HepG2 (cell line): ENCODE results near the gene TMEM184B. TPM values are rescaled to one million over a fixed set of nuclear protein-coding genes. Genes with fewer than 3 reads are reported as not detected.

Experiments
- ATAC-seq: fragments of 200-7000 bp; cut with Tn5 transposase; 3 replicates; pipeline ENCODE4 v1.9.1; 2020; ENCODE audit warnings: mild to moderate bottlenecking, moderate library complexity
- BruUV-seq: library from RNA; stranded (reverse); fragments of 400-500 nt; replicated peaks from 2 replicates; lab custom pipeline; 2021; lab: Mats Ljungman, UMichigan
- CTCF ChIA-PET: fragments of 300-600 bp; formaldehyde crosslinking; extraction: SDS; loops from one replicate; lab custom pipeline; 2021; ENCODE audit warnings: low total read pairs, inconsistent platforms, low intra/inter-chr PET ratio; lab: Yijun Ruan, JAX
- POLR2A ChIA-PET: fragments of 350-600 bp; sonication (Branson Sonifier 250); formaldehyde crosslinking; loops from one replicate; lab custom pipeline; 2020; ENCODE audit warnings: antibody characterized with exemption, inconsistent platforms; lab: Yijun Ruan, JAX
- DNase-seq: peaks from one replicate; pipeline ENCODE4 v3.0.0-alpha.2; 2015; ENCODE audit warnings: low spot score
- FAIRE-seq: peaks from 3 replicates; lab custom pipeline; 2011; peaks lifted over from hg19 to GRCh38; lab: Jason Lieb, UNC
- H2AFZ ChIP-seq: one replicate; pipeline ENCODE4 v1.6.1; 2011; ENCODE audit warnings: low read length, inconsistent platforms
- H3K27ac ChIP-seq: fragments of 300-600 bp; 3 replicates; pipeline ENCODE4 v1.8.0; 2011; ENCODE audit warnings: mixed run types, mild to moderate bottlenecking, mixed read lengths, low read length, inconsistent platforms; ENCODE audit not compliant: insufficient read depth; ENCODE audit errors: extremely low read length
- H3K27me3 ChIP-seq, 2 experiments: fragments of 200-600 bp in 1 of 2; 2 replicates in 1 of 2; 3 replicates in 1 of 2; pipeline versions ENCODE4 v1.6.0 to v1.8.0; 2011; ENCODE audit warnings: low read length in 2 of 2, mild to moderate bottlenecking in 2 of 2, moderate library complexity in 2 of 2, inconsistent platforms in 1 of 2; ENCODE audit not compliant: insufficient read depth in 2 of 2, control insufficient read depth in 1 of 2
- H3K36me3 ChIP-seq, 2 experiments: fragments of 200-600 bp in 1 of 2; replicated peaks in 1 of 2; 2 replicates in 1 of 2; 3 replicates in 1 of 2; pipeline versions ENCODE4 v1.5.1 to v1.8.0; 2011; ENCODE audit warnings: low read length in 2 of 2, inconsistent platforms in 1 of 2; ENCODE audit not compliant: insufficient read depth in 2 of 2, control insufficient read depth in 1 of 2
- H3K4me1 ChIP-seq: 2 replicates; pipeline ENCODE4 v1.5.1; 2012; ENCODE audit warnings: low read length, inconsistent platforms; ENCODE audit not compliant: insufficient read depth
- H3K4me2 ChIP-seq: 2 replicates; pipeline ENCODE4 v1.6.0; 2011; ENCODE audit warnings: low read depth, low read length, inconsistent platforms
- H3K4me3 ChIP-seq, 3 experiments: fragments of 200-600 bp in 1 of 3; sonication (generic), shearing (Covaris generic) in 1 of 3; replicated peaks in 1 of 3; 2 replicates each; pipeline ENCODE4 v1.5.1; 2011 to 2016; ENCODE audit warnings: low read length in 3 of 3, inconsistent platforms in 2 of 3, low read depth in 2 of 3, mild to moderate bottlenecking in 2 of 3, control low read depth in 1 of 3, mixed read lengths in 1 of 3; ENCODE audit not compliant: insufficient read depth in 1 of 3
- H3K79me2 ChIP-seq: one replicate; pipeline ENCODE4 v1.6.1; 2011; ENCODE audit warnings: low read length, inconsistent platforms; ENCODE audit not compliant: insufficient read depth
- H3K9ac ChIP-seq: 2 replicates; pipeline ENCODE4 v1.6.0; 2011; ENCODE audit warnings: mild to moderate bottlenecking, low read depth, low read length, inconsistent platforms; ENCODE audit not compliant: insufficient read depth
- H3K9me3 ChIP-seq: 2 replicates; pipeline ENCODE4 v1.5.1; 2012; ENCODE audit warnings: mild to moderate bottlenecking, low read length
- H4K20me1 ChIP-seq: 2 replicates; pipeline ENCODE4 v1.6.0; 2011; ENCODE audit warnings: inconsistent platforms, mild to moderate bottlenecking, low read length, moderate library complexity; ENCODE audit not compliant: insufficient read depth
- CENPT ChIP-seq: sonication (generic); formaldehyde crosslinking; IDR thresholded peaks from 2 replicates; pipeline ENCODE4 v1.8.0; 2022; ENCODE audit warnings: low read depth, mild to moderate bottlenecking, moderate library complexity, missing genetic modification reagents
- CHCHD3 ChIP-seq: sonication (generic); formaldehyde crosslinking; IDR thresholded peaks from 2 replicates; pipeline ENCODE4 v1.8.0; 2022; ENCODE audit warnings: mild to moderate bottlenecking, missing genetic modification reagents, moderate library complexity
- ETV6 ChIP-seq: sonication (generic); formaldehyde crosslinking; conservative IDR thresholded peaks from 2 replicates; pipeline ENCODE4 v1.4.0; 2020; ENCODE audit warnings: missing genetic modification reagents
- HOXD1 ChIP-seq: sonication (generic); formaldehyde crosslinking; IDR thresholded peaks from 2 replicates; pipeline ENCODE4 v1.5.0; 2020; ENCODE audit warnings: missing genetic modification reagents
- NFE2L2 ChIP-seq: fragments of 150-350 bp; IDR thresholded peaks from 2 replicates; pipeline ENCODE4 v1.6.1; 2014; ENCODE audit warnings: low read length
- NFIC ChIP-seq: IDR thresholded peaks from 2 replicates; pipeline ENCODE4 v1.6.1; 2012; ENCODE audit warnings: mild to moderate bottlenecking, low read length, inconsistent platforms
- NR3C1 ChIP-seq: sonication (generic); formaldehyde crosslinking; IDR thresholded peaks from 2 replicates; pipeline ENCODE4 v1.4.0; 2020; ENCODE audit warnings: missing genetic modification reagents
- PCBP2 ChIP-seq: fragments of 200-400 bp; formaldehyde crosslinking; optimal IDR thresholded peaks from 2 replicates; pipeline ENCODE3; 2018; ENCODE audit warnings: low read length, low read depth; ENCODE audit not compliant: poor library complexity, severe bottlenecking
- RAD51 ChIP-seq: fragments of 450-650 bp; IDR thresholded peaks from 2 replicates; pipeline ENCODE4 v1.6.1; 2016; ENCODE audit warnings: borderline replicate concordance
- TAF15 ChIP-seq: fragments of 200-400 bp; formaldehyde crosslinking; IDR thresholded peaks from one replicate; pipeline ENCODE4 v1.6.1; 2018; ENCODE audit warnings: mild to moderate bottlenecking, low read depth, low read length; ENCODE audit not compliant: poor library complexity, severe bottlenecking
- U2AF1 ChIP-seq: fragments of 200-400 bp; formaldehyde crosslinking; optimal IDR thresholded peaks from 2 replicates; pipeline ENCODE3; 2017; ENCODE audit warnings: mild to moderate bottlenecking, low read depth, low read length
- ZNF709 ChIP-seq: sonication (generic); formaldehyde crosslinking; IDR thresholded peaks from 2 replicates; pipeline ENCODE4 v1.5.0; 2020; ENCODE audit warnings: mild to moderate bottlenecking, missing genetic modification reagents
- ZSCAN12 ChIP-seq: sonication (generic); formaldehyde crosslinking; IDR thresholded peaks from 2 replicates; pipeline ENCODE4 v1.9.0; 2021; ENCODE audit warnings: mild to moderate bottlenecking, missing genetic modification reagents
- WGBS: methylation state at CpG from one replicate; pipeline ENCODE4 v1.1.6; 2017; ENCODE audit warnings: low lambda C conversion rate; 5-methylcytosine and 5-hydroxymethylcytosine counted together
- in situ Hi-C: cut with HindIII; loops from 2 replicates; pipeline ENCODE4 v1.10.0; 2017; ENCODE audit warnings: low pct_unique_long_range_greater_than_20kb; ENCODE audit not compliant: extremely low pct_ligation_motif_present
- intact Hi-C: fragments of 100-400 bp; cut with micrococcal nuclease; formaldehyde crosslinking; loops from one replicate; pipeline ENCODE4 v1.10.0; 2022; ENCODE audit not compliant: unreplicated experiment
- polyA plus RNA-seq, 8 experiments: library from polyadenylated mRNA; depleted of rRNA in 3 of 8; stranded (reverse) in 7 of 8; unstranded in 1 of 8; fragments of >200 nt; fragmentation: Illumina TruSeq in 4 of 8; extraction: Trizol in 4 of 8; gene quantifications; 2 replicates each; pipeline versions ENCODE4 v1.2.1 to v1.2.3, GENCODE V29; 2011 to 2016; ENCODE audit warnings: low read depth in 4 of 8, missing spikeins in 1 of 8, mixed read lengths in 1 of 8; ENCODE audit not compliant: insufficient read depth in 1 of 8
- total RNA-seq, 5 experiments: library from RNA; depleted of rRNA; stranded (reverse); fragments of >200 nt; fragmentation: Illumina TruSeq; extraction: Trizol; gene quantifications; 2 replicates each; pipeline ENCODE4 v1.2.3, GENCODE V29; 2016; ENCODE audit warnings: low read depth in 1 of 5
- TF ChIP-seq, protein P1 (sequence below): sonication (generic); formaldehyde crosslinking; IDR thresholded peaks from 2 replicates; pipeline ENCODE4 v1.5.0; 2020; ENCODE audit warnings: missing genetic modification reagents, mild to moderate bottlenecking, borderline replicate concordance
- TF ChIP-seq, protein P2 (sequence below): sonication (generic); formaldehyde crosslinking; IDR thresholded peaks from 2 replicates; pipeline ENCODE4 v1.5.0; 2020; ENCODE audit warnings: mild to moderate bottlenecking, missing genetic modification reagents, borderline replicate concordance
- TF ChIP-seq, protein P3 (sequence below): IDR thresholded peaks from 2 replicates; pipeline ENCODE4 v1.6.1; 2016; ENCODE audit warnings: control low read depth

TMEM184B gene
- total and polyA plus RNA-seq, 2 of the 13 experiments (the other 11 are each of a cell fraction or from before 2014, with no cell fraction given), result 15.9 to 16.0 TPM

DNA sequence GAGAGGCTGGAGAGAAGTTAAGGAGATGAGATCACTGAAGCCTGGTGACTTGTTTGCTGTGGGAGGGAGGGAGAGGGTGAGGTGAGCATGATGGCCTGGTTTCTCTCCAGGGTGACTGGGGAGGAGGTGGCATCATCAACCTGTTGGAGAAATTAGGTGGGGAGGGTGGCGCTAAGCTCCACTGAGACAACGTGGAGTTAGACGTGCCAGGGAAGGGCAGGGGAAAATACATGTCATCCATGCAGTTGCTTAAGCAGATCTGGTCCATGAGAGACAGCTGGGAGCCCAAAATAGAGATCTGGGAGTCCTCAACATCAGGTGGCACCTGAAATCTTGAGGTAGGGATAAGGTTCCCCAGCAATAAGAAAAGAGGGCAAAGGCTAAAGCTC lies 80.3 kb downstream of the TMEM184B start (continued):
- TF ChIP-seq NR3C1 (no peak), CENPT (CRISPR knock-in tag) (peak; percentile 24; the same call in 1 of the 2 replicates), U2AF1 (no peak)

DNA sequence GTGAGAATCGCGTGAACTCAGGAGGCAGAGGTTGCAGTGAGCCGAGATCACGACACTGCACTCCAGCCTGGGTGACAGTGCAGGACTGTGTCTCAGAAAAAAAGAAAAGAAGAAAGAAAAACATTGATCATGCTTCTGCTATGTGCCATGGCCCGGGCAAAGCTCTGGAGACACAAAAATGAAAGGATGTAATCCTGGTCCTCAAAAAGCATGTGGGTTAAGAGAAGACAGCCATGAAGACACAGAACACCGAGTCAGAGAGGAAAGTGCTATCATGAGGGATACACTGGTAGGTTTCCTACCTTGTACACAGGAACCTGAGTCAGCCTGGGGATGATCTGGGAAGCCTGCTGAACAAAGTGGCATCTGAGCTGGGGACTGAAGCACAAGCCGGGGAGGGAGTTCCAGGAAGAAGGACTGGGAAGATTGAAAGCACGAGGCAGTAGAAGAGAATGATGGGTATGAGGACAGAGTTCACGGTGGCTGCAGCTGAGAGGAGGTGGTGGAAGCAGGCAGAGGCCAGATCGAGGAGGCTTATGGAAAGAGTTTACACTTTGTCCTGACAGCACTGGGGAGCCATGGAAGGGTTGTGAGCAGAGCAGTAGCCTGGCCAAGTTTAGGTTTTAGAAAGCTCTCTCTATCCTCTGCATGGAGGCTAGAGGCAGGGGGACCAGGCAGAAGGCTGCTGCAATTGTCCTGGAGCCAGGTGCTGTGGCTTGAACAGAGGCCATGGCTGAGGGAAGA lies 80.9 kb downstream of the TMEM184B start:
- Histone ChIP-seq H3K9me3 (no peaks in the 10 kb centered on the region), H3K9ac (no peak overlapping the region), H3K4me2 (peak overlapping the region; percentile 45), H3K36me3 (no peaks in the 10 kb centered on the region), H2AFZ (no peak overlapping the region), H4K20me1 (no peaks in the 10 kb centered on the region), H3K27me3 (no peaks in the 10 kb centered on the region), H3K79me2 (no peaks in the 10 kb centered on the region), H3K27ac (peak overlapping the region; percentile 6), H3K4me3 (peak overlapping the region in 1 of 3 experiments; percentile 5; a peak in 3 of 6 replicates), H3K4me1 (peaks cover 73% of the 10 kb centered on the region)
- in situ Hi-C loops, result no loop called here
- 40% methylated on average over 10 of the region's 10 CpGs for WGBS
- ChIA-PET POLR2A (interaction anchor here (1.3 to 2.1 kb wide), 4 partner anchors 10 to 27 kb away, joined by 3 to 8 read pairs (median 5); partner anchors contain the start of genes MAFF and PLA2G6), CTCF (no interaction called here)
- FAIRE-seq (peak; percentile 32), ATAC-seq (peak; percentile 38), DNase-seq (no peak)
- intact Hi-C loops, result no loop called here
- BruUV-seq, result no TSS peak
- TF ChIP-seq ZSCAN12 (CRISPR knock-in tag) (no peak), NFIC (no peak), RAD51 (no peak), TAF15 (no peak), HOXD1 (no peak), PCBP2 (no peak), ETV6 (CRISPR knock-in tag) (no peak), CHCHD3 (no peak), ZNF709 (CRISPR knock-in tag) (no peak), NFE2L2 (no peak)
- TF ChIP-seq, protein P1, sequence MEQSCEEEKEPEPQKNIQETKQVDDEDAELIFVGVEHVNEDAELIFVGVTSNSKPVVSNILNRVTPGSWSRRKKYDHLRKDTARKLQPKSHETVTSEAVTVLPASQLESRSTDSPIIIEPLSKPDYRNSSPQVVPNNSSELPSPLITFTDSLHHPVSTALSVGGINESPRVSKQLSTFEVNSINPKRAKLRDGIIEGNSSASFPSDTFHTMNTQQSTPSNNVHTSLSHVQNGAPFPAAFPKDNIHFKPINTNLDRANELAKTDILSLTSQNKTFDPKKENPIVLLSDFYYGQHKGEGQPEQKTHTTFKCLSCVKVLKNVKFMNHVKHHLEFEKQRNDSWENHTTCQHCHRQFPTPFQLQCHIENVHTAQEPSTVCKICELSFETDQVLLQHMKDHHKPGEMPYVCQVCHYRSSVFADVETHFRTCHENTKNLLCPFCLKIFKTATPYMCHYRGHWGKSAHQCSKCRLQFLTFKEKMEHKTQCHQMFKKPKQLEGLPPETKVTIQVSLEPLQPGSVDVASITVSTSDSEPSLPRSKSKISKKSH (CRISPR knock-in tag), result 0 out of 2 replicates have a peak, but pooled peaks have one; percentile 47
- TF ChIP-seq, protein P2, sequence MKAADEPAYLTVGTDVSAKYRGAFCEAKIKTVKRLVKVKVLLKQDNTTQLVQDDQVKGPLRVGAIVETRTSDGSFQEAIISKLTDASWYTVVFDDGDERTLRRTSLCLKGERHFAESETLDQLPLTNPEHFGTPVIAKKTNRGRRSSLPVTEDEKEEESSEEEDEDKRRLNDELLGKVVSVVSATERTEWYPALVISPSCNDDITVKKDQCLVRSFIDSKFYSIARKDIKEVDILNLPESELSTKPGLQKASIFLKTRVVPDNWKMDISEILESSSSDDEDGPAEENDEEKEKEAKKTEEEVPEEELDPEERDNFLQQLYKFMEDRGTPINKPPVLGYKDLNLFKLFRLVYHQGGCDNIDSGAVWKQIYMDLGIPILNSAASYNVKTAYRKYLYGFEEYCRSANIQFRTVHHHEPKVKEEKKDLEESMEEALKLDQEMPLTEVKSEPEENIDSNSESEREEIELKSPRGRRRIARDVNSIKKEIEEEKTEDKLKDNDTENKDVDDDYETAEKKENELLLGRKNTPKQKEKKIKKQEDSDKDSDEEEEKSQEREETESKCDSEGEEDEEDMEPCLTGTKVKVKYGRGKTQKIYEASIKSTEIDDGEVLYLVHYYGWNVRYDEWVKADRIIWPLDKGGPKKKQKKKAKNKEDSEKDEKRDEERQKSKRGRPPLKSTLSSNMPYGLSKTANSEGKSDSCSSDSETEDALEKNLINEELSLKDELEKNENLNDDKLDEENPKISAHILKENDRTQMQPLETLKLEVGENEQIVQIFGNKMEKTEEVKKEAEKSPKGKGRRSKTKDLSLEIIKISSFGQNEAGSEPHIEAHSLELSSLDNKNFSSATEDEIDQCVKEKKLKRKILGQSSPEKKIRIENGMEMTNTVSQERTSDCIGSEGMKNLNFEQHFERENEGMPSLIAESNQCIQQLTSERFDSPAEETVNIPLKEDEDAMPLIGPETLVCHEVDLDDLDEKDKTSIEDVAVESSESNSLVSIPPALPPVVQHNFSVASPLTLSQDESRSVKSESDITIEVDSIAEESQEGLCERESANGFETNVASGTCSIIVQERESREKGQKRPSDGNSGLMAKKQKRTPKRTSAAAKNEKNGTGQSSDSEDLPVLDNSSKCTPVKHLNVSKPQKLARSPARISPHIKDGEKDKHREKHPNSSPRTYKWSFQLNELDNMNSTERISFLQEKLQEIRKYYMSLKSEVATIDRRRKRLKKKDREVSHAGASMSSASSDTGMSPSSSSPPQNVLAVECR (CRISPR knock-in tag), result no peak; the same call in 1 of the 2 replicates
- TF ChIP-seq, protein P3, sequence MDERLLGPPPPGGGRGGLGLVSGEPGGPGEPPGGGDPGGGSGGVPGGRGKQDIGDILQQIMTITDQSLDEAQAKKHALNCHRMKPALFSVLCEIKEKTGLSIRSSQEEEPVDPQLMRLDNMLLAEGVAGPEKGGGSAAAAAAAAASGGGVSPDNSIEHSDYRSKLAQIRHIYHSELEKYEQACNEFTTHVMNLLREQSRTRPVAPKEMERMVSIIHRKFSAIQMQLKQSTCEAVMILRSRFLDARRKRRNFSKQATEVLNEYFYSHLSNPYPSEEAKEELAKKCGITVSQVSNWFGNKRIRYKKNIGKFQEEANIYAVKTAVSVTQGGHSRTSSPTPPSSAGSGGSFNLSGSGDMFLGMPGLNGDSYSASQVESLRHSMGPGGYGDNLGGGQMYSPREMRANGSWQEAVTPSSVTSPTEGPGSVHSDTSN (CRISPR knock-in tag), result no peak
